GM20431 (cell line): ENCODE results near the gene CFAP20DC.
"Not testable (repeated sequence)": the region's sequence is repeated elsewhere in the genome, so short reads cannot be mapped to it uniquely, and the experiment has no call there.

Experiments used
- in situ Hi-C: fragments of 300-500 bp; cut with MseI, MboI; formaldehyde crosslinking; loops from one replicate; pipeline ENCODE4 v1.15.0; 2020; ENCODE audit warnings: low sequenced_read_pairs; ENCODE audit not compliant: unreplicated experiment

Gene CFAP20DC

GRCh38 chr3:58833491-58833890 lies 216.3 kb downstream of the CFAP20DC start:
- in situ Hi-C loops = no loop called here

GRCh38 chr3:58829321-58830000 lies 220.4 kb downstream of the CFAP20DC start:
- in situ Hi-C loops = no loop called here

- in situ Hi-C loops = no loop called here
Measured at GRCh38 chr3:58824777-58825176, 225.0 kb downstream of the CFAP20DC start.

GRCh38 chr3:58824285-58824684 lies 225.5 kb downstream of the CFAP20DC start:
- in situ Hi-C loops = no loop called here

- in situ Hi-C loops = not testable (repeated sequence)
Measured at GRCh38 chr3:58806551-58807244, 243.1 kb downstream of the CFAP20DC start.

- in situ Hi-C loops = no loop called here
Measured at GRCh38 chr3:58804914-58805313, 244.9 kb downstream of the CFAP20DC start.

GRCh38 chr3:58801541-58801940 lies 248.3 kb downstream of the CFAP20DC start:
- in situ Hi-C loops = no loop called here

GRCh38 chr3:58800940-58801339 lies 248.9 kb downstream of the CFAP20DC start:
- in situ Hi-C loops = no loop called here

- in situ Hi-C loops = no loop called here
Measured at GRCh38 chr3:58800032-58800431, 249.8 kb downstream of the CFAP20DC start.

- in situ Hi-C loops = no loop called here
Measured at GRCh38 chr3:58799271-58799670, 250.6 kb downstream of the CFAP20DC start.

- in situ Hi-C loops = no loop called here
Measured at GRCh38 chr3:58798312-58798711, 251.5 kb downstream of the CFAP20DC start.

- in situ Hi-C loops = no loop called here
Measured at GRCh38 chr3:58794750-58795149, 255.1 kb downstream of the CFAP20DC start.

- in situ Hi-C loops = no loop called here
Measured at GRCh38 chr3:58793938-58794337, 255.9 kb downstream of the CFAP20DC start.

- in situ Hi-C loops = no loop called here
Measured at GRCh38 chr3:58792921-58793451, 256.8 kb downstream of the CFAP20DC start.

- in situ Hi-C loops = no loop called here
Measured at GRCh38 chr3:58789385-58789784, 260.4 kb downstream of the CFAP20DC start.

GRCh38 chr3:58784888-58785287 lies 264.9 kb downstream of the CFAP20DC start:
- in situ Hi-C loops = no loop called here

GRCh38 chr3:58784425-58784824 lies 265.4 kb downstream of the CFAP20DC start:
- in situ Hi-C loops = no loop called here

GRCh38 chr3:58783845-58784244 lies 266.0 kb downstream of the CFAP20DC start:
- in situ Hi-C loops = no loop called here

GRCh38 chr3:58779934-58780333 lies 269.9 kb downstream of the CFAP20DC start:
- in situ Hi-C loops = no loop called here

GRCh38 chr3:58776231-58776630 lies 273.6 kb downstream of the CFAP20DC start:
- in situ Hi-C loops = no loop called here

- in situ Hi-C loops = no loop called here
Measured at GRCh38 chr3:58772462-58772861, 277.4 kb downstream of the CFAP20DC start.
